Stomach (tissue), 4 donors: ENCODE measurements around the gene RAB20.

Source experiments
- CTCF ChIP-seq, 7 experiments: fragments of 450-650 bp in 4 of 7; fragments of 200-600 bp in 3 of 7; sonication (generic) in 3 of 7; IDR thresholded peaks; one replicate each; pipeline ENCODE4 v1.5.1; 2016 to 2019; ENCODE audit warnings: antibody characterized with exemption in 7 of 7, control low read depth in 2 of 7, mild to moderate bottlenecking in 1 of 7
- POLR2A ChIP-seq, 4 donors: fragments of 450-650 bp; IDR thresholded peaks; one replicate each; pipeline ENCODE4 v1.6.1; 2016; ENCODE audit warnings: antibody characterized with exemption in 4 of 4, control low read depth in 2 of 4, mild to moderate bottlenecking in 1 of 4, moderate library complexity in 1 of 4

GRCh38 chr13:110496281-110496680, 65.2 kb downstream of the RAB20 start:
- TF ChIP-seq CTCF (IDR thresholded peaks at IDR 0.05) (no peak), POLR2A (IDR thresholded peaks at IDR 0.05) (no peak)
